Cerebellar nuclear complex (tissue), 1 donor: Measurements from ENCODE around the gene PHF11.

ENCODE experiments used
- DNase-seq, 2 experiments: peaks; one replicate each; lab custom pipeline; 2025; lab: John Stamatoyannopoulos, UW

PHF11 gene

GRCh38 chr13:49498206-49498605, 2.5 kb downstream of the PHF11 start:
- DNase-seq: no peak

- DNase-seq: no peak
Observed at GRCh38 chr13:49499889-49500660, 4.3 kb downstream of the PHF11 start.

GRCh38 chr13:49502954-49503353, 7.2 kb downstream of the PHF11 start:
- no peak for DNase-seq

GRCh38 chr13:49503951-49504350, 8.2 kb downstream of the PHF11 start:
- no peak for DNase-seq

- no peak for DNase-seq
Observed at GRCh38 chr13:49512578-49512977, 16.8 kb downstream of the PHF11 start.

- no peak for DNase-seq
Observed at GRCh38 chr13:49516467-49516866, 20.7 kb downstream of the PHF11 start.

GRCh38 chr13:49517461-49517860, 21.7 kb downstream of the PHF11 start:
- DNase-seq: no peak

GRCh38 chr13:49521224-49521623, 25.5 kb downstream of the PHF11 start:
- no peak for DNase-seq

- no peak for DNase-seq
Observed at GRCh38 chr13:49524740-49525501, 29.2 kb downstream of the PHF11 start.

- DNase-seq: no peak
Observed at GRCh38 chr13:49527123-49527522, 31.4 kb downstream of the PHF11 start.

- DNase-seq: no peak
Observed at GRCh38 chr13:49528161-49528560, 32.4 kb downstream of the PHF11 start.

- no peak for DNase-seq
Observed at GRCh38 chr13:49530457-49530856, 34.7 kb downstream of the PHF11 start.

- no peak for DNase-seq
Observed at GRCh38 chr13:49532593-49532992, 36.8 kb downstream of the PHF11 start.

GRCh38 chr13:49533011-49533410, 37.3 kb downstream of the PHF11 start:
- DNase-seq: no peak

- DNase-seq: no peak
Observed at GRCh38 chr13:49533591-49534269, 38.0 kb downstream of the PHF11 start.

- no peak for DNase-seq
Observed at GRCh38 chr13:49536144-49536873, 40.6 kb downstream of the PHF11 start.

GRCh38 chr13:49538404-49538803, 42.7 kb downstream of the PHF11 start:
- DNase-seq: no peak

GRCh38 chr13:49539313-49539712, 43.6 kb downstream of the PHF11 start:
- DNase-seq: no peak

GRCh38 chr13:49539746-49540145, 44.0 kb downstream of the PHF11 start:
- DNase-seq: no peak

- no peak for DNase-seq
Observed at GRCh38 chr13:49540552-49540951, 44.8 kb downstream of the PHF11 start.

GRCh38 chr13:49543656-49544055, 47.9 kb downstream of the PHF11 start:
- DNase-seq: no peak

- DNase-seq: no peak
Observed at GRCh38 chr13:49545661-49546060, 49.9 kb downstream of the PHF11 start.
